T47D (cell line): ENCODE results near the gene RND3.

ENCODE experiments used
- DNase-seq, 2 experiments: peaks; one replicate each; pipeline versions ENCODE4 v3.0.0 to v3.0.0-alpha.2; 2011 to 2012; ENCODE audit warnings: low read depth in 1 of 2, low spot score in 1 of 2
- JUND ChIP-seq: IDR thresholded peaks from 2 replicates; pipeline ENCODE4 v1.6.1; 2012; ENCODE audit warnings: low read depth
- in situ Hi-C: cut with HindIII; loops from 2 replicates; pipeline ENCODE4 v1.10.0; 2016; ENCODE audit warnings: low sequenced_read_pairs, low pct_unique_long_range_greater_than_20kb

RND3 gene

GRCh38 chr2:150438041-150438440 is 49.4 kb downstream of the RND3 start:
- no peak for TF ChIP-seq JUND
- in situ Hi-C loops, result no loop called here

GRCh38 chr2:150432312-150432625 is 55.2 kb downstream of the RND3 start:
- in situ Hi-C loops, result no loop called here
- no peak for DNase-seq
- TF ChIP-seq JUND, result no peak

More at GRCh38 chr2:150438041-150438440, 49.4 kb downstream of the RND3 start:
- DNase-seq, result no peak

- in situ Hi-C loops, result no loop called here
- TF ChIP-seq JUND, result no peak
Observed at GRCh38 chr2:150431561-150432311, 55.7 kb downstream of the RND3 start.

GRCh38 chr2:150429384-150429961 is 58.0 kb downstream of the RND3 start:
- no peak for TF ChIP-seq JUND
- in situ Hi-C loops, result no loop called here
- no peak for DNase-seq

More at GRCh38 chr2:150431561-150432311, 55.7 kb downstream of the RND3 start:
- DNase-seq, result no peak

GRCh38 chr2:150428641-150429040 is 58.8 kb downstream of the RND3 start:
- no peak for DNase-seq
- no peak for TF ChIP-seq JUND
- in situ Hi-C loops, result no loop called here

- no peak for DNase-seq
- in situ Hi-C loops, result no loop called here
- TF ChIP-seq JUND, result no peak
Observed at GRCh38 chr2:150427298-150427697, 60.2 kb downstream of the RND3 start.

GRCh38 chr2:150426724-150427123 is 60.7 kb downstream of the RND3 start:
- TF ChIP-seq JUND, result no peak
- in situ Hi-C loops, result no loop called here
- no peak for DNase-seq

GRCh38 chr2:150426315-150426714 is 61.2 kb downstream of the RND3 start:
- in situ Hi-C loops, result no loop called here
- DNase-seq, result no peak
- TF ChIP-seq JUND, result no peak

- no peak for TF ChIP-seq JUND
- DNase-seq, result no peak
- in situ Hi-C loops, result no loop called here
Observed at GRCh38 chr2:150425121-150425955, 62.1 kb downstream of the RND3 start.

- in situ Hi-C loops, result no loop called here
- DNase-seq, result no peak
- TF ChIP-seq JUND, result no peak
Observed at GRCh38 chr2:150424406-150424805, 63.1 kb downstream of the RND3 start.

GRCh38 chr2:150421126-150421651 is 66.3 kb downstream of the RND3 start:
- DNase-seq, result no peak
- in situ Hi-C loops, result no loop called here
- TF ChIP-seq JUND, result no peak

GRCh38 chr2:150418916-150419315 is 68.6 kb downstream of the RND3 start:
- TF ChIP-seq JUND, result no peak
- in situ Hi-C loops, result no loop called here
- DNase-seq, result no peak
